Measurements from ENCODE around the gene APOF.
A peak's percentile ranks its signal among the peaks of the same experiment; 100 is the strongest.
"Not testable (repeated sequence)": the region's sequence is repeated elsewhere in the genome, so short reads cannot be mapped to it uniquely, and the experiment has no call there.

APOF gene

DNA sequence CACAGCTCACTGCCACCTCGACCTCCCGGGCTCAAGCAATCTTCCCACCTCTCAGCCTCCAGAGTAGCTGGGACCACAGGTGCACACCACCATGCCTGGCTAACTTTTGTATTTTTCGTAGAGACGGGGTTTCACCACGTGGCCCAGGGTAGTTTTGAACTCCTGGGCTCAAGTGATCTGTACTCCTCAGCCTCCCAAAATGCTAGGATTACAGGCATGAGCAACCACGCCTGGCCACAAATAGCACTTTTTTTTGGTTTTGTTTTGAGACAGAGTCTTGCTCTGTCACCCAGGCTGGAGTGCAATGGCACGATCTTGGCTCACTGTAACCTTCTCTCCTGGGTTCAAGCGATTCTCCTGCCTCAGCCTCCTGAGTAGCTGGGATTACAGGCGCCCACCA is 15.4 kb downstream of the APOF start:
- H3K27me3 Mint-ChIP-seq; H3K9me3 Mint-ChIP-seq; DNase-seq; H3K4me1 Mint-ChIP-seq (ENCODE audit: low read depth); H3K4me3 Mint-ChIP-seq: not testable (repeated sequence)
- peak overlapping the region; percentile 67 for H3K27ac Mint-ChIP-seq
- peaks cover 82% of the 10 kb centered on the region for H3K36me3 Mint-ChIP-seq (ENCODE audit: low read depth)

GRCh38 chr12:56346675-56347074 is 16.0 kb downstream of the APOF start:
- H3K36me3 Mint-ChIP-seq (ENCODE audit: low read depth), result peaks cover 85% of the 10 kb centered on the region
- DNase-seq, result no peak
- H3K27me3 Mint-ChIP-seq, result no peaks in the 10 kb centered on the region
- H3K27ac Mint-ChIP-seq, result peak overlapping the region; percentile 67
- no peaks in the 10 kb centered on the region for H3K9me3 Mint-ChIP-seq
- peaks cover 5% of the 10 kb centered on the region for H3K4me1 Mint-ChIP-seq (ENCODE audit: low read depth)
- H3K4me3 Mint-ChIP-seq, result no peak overlapping the region

GRCh38 chr12:56342290-56342689 is 20.4 kb downstream of the APOF start:
- H3K4me1 Mint-ChIP-seq (ENCODE audit: low read depth), result peaks cover 44% of the 10 kb centered on the region
- not testable (repeated sequence) for H3K27me3 Mint-ChIP-seq, DNase-seq, H3K4me3 Mint-ChIP-seq, H3K9me3 Mint-ChIP-seq
- H3K36me3 Mint-ChIP-seq (ENCODE audit: low read depth), result peaks cover 70% of the 10 kb centered on the region
- H3K27ac Mint-ChIP-seq, result peak overlapping the region; percentile 0

- Mint-ChIP-seq H3K9me3 (no peaks in the 10 kb centered on the region), H3K27me3 (no peaks in the 10 kb centered on the region), H3K4me1 (ENCODE audit: low read depth) (peaks cover 49% of the 10 kb centered on the region), H3K36me3 (ENCODE audit: low read depth) (peaks cover 63% of the 10 kb centered on the region), H3K4me3 (no peak overlapping the region), H3K27ac (peak overlapping the region; percentile 47)
- no peak for DNase-seq
These were observed 21.0 kb downstream of the APOF start for GRCh38 chr12:56341616-56342015.

GRCh38 chr12:56339158-56339422 is 23.6 kb downstream of the APOF start:
- H3K4me3 Mint-ChIP-seq, result peak overlapping the region; percentile 82

DNA sequence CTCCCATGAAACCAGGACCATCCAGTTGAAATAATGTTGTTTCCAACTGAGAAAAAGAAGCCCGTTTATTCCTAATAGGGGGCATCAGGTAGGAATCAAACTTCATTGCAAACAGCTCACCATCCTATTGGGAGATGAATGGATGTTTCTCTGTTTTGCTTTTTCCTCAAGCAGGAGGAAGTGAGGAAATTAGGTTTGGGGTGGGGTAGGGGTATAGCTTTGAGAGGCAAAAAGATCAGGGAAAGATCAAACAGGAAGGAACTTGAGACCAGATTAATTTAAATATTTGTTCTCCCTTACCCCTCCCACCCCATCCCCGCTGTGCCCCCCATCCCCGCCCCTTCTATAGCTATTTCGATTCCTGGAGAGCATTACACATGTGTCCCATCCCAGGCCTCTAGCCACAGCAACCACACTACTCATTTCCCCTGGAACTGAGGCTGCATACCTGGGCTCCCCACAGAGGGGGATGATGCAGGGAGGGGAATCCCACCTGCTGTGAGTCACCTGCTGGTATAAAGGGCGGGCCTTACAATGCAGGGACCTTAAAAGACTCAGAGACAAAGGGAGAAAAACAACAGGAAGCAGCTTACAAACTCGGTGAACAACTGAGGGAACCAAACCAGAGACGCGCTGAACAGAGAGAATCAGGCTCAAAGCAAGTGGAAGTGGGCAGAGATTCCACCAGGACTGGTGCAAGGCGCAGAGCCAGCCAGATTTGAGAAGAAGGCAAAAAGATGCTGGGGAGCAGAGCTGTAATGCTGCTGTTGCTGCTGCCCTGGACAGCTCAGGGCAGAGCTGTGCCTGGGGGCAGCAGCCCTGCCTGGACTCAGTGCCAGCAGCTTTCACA is 24.1 kb downstream of the APOF start, which contains the start of gene IL23A:
TSS of gene IL23A (plus strand) at position 577 of the 850 bp plus-strand sequence. CDS start at position 738, 161 bp downstream.
- H3K4me1 Mint-ChIP-seq (ENCODE audit: low read depth), result peaks cover 61% of the 10 kb centered on the region
- H3K36me3 Mint-ChIP-seq (ENCODE audit: low read depth), result peaks cover 51% of the 10 kb centered on the region
- H3K4me3 Mint-ChIP-seq, result peak within 1 kb of the TSS; percentile 82
- H3K9me3 Mint-ChIP-seq, result no peaks in the 10 kb centered on the region
- peak; percentile 84 for DNase-seq
- H3K27me3 Mint-ChIP-seq, result no peaks in the 10 kb centered on the region
- peak within 1 kb of the TSS; percentile 99 for H3K27ac Mint-ChIP-seq

More at GRCh38 chr12:56339158-56339422, 23.6 kb downstream of the APOF start:
- Mint-ChIP-seq H3K4me1 (ENCODE audit: low read depth) (peaks cover 59% of the 10 kb centered on the region), H3K36me3 (ENCODE audit: low read depth) (peaks cover 51% of the 10 kb centered on the region), H3K27me3 (no peaks in the 10 kb centered on the region), H3K27ac (peak overlapping the region; percentile 99), H3K9me3 (no peaks in the 10 kb centered on the region)
- DNase-seq, result no peak

DNA sequence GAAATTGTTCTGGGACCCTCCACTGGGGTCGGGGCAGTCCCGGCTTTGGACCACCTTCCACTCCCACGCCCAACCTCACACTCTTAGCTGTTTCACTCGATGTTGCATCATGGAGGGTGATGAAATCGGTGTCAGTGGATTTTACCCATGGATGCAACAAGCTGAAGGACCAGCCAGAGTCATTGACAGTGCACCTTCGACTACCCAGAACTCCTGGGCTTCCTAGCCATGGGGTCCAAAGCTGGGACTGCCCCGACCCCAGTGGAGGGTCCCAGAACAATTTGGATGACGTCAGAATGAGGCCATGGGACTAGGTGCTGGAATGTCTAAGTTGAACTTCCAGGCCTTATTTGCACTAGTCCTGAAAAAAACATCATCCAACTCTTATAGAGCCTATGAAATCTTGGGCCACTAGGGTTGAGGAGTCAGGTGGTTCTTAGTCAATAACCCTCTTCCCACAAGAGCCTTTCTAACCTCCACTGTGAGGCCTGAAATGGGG is 24.9 kb downstream of the APOF start:
- H3K27ac Mint-ChIP-seq, result peak overlapping the region; percentile 99
- peaks cover 69% of the 10 kb centered on the region for H3K4me1 Mint-ChIP-seq (ENCODE audit: low read depth)
- peak overlapping the region; percentile 82 for H3K4me3 Mint-ChIP-seq
- no peaks in the 10 kb centered on the region for H3K27me3 Mint-ChIP-seq
- H3K9me3 Mint-ChIP-seq, result no peaks in the 10 kb centered on the region
- H3K36me3 Mint-ChIP-seq (ENCODE audit: low read depth), result peaks cover 47% of the 10 kb centered on the region
- DNase-seq, result no peak

- Mint-ChIP-seq H3K4me3 (no peak overlapping the region), H3K27ac (peak overlapping the region; percentile 35), H3K9me3 (no peaks in the 10 kb centered on the region), H3K27me3 (no peaks in the 10 kb centered on the region), H3K36me3 (ENCODE audit: low read depth) (peaks cover 42% of the 10 kb centered on the region), H3K4me1 (ENCODE audit: low read depth) (peaks cover 73% of the 10 kb centered on the region)
- no peak for DNase-seq
These were observed 26.1 kb downstream of the APOF start for GRCh38 chr12:56336361-56337167.

- H3K4me3 Mint-ChIP-seq, H3K27me3 Mint-ChIP-seq, DNase-seq, H3K9me3 Mint-ChIP-seq, H3K27ac Mint-ChIP-seq: not testable (repeated sequence)
- H3K4me1 Mint-ChIP-seq (ENCODE audit: low read depth), result peaks cover 68% of the 10 kb centered on the region
- H3K36me3 Mint-ChIP-seq (ENCODE audit: low read depth), result peaks cover 34% of the 10 kb centered on the region
These were observed 27.1 kb downstream of the APOF start for GRCh38 chr12:56335527-56335926.

GRCh38 chr12:56334490-56334793 is 28.2 kb downstream of the APOF start:
- H3K27me3 Mint-ChIP-seq, result no peaks in the 10 kb centered on the region
- no peaks in the 10 kb centered on the region for H3K9me3 Mint-ChIP-seq
- H3K4me3 Mint-ChIP-seq, result peak overlapping the region; percentile 96
- H3K27ac Mint-ChIP-seq, result peak overlapping the region; percentile 100
- H3K4me1 Mint-ChIP-seq (ENCODE audit: low read depth), result peaks cover 57% of the 10 kb centered on the region
- DNase-seq, result no peak
- H3K36me3 Mint-ChIP-seq (ENCODE audit: low read depth), result peaks cover 24% of the 10 kb centered on the region

- no peaks in the 10 kb centered on the region for H3K27me3 Mint-ChIP-seq
- peak within 1 kb of the TSS; percentile 96 for H3K4me3 Mint-ChIP-seq
- peak within 1 kb of the TSS; percentile 100 for H3K27ac Mint-ChIP-seq
- peaks cover 19% of the 10 kb centered on the region for H3K36me3 Mint-ChIP-seq (ENCODE audit: low read depth)
- no peaks in the 10 kb centered on the region for H3K9me3 Mint-ChIP-seq
- peaks cover 52% of the 10 kb centered on the region for H3K4me1 Mint-ChIP-seq (ENCODE audit: low read depth)
- peak; percentile 91 for DNase-seq
These were observed 28.8 kb downstream of the APOF start, which contains the start of gene PAN2 for GRCh38 chr12:56333679-56334489. Gene PAN2 (minus strand): TSS chr12:56334000. CDS start chr12:56333094, 906 bp downstream.

GRCh38 chr12:56333197-56333678 is 29.4 kb downstream of the APOF start:
- peak overlapping the region; percentile 100 for H3K27ac Mint-ChIP-seq
- H3K4me1 Mint-ChIP-seq (ENCODE audit: low read depth), result peaks cover 46% of the 10 kb centered on the region
- no peaks in the 10 kb centered on the region for H3K9me3 Mint-ChIP-seq
- peaks cover 17% of the 10 kb centered on the region for H3K36me3 Mint-ChIP-seq (ENCODE audit: low read depth)
- DNase-seq, result no peak
- peak overlapping the region; percentile 96 for H3K4me3 Mint-ChIP-seq
- no peaks in the 10 kb centered on the region for H3K27me3 Mint-ChIP-seq

- no peaks in the 10 kb centered on the region for H3K27me3 Mint-ChIP-seq
- peaks cover 40% of the 10 kb centered on the region for H3K4me1 Mint-ChIP-seq (ENCODE audit: low read depth)
- peak overlapping the region; percentile 100 for H3K27ac Mint-ChIP-seq
- H3K9me3 Mint-ChIP-seq, result no peaks in the 10 kb centered on the region
- peaks cover 22% of the 10 kb centered on the region for H3K36me3 Mint-ChIP-seq (ENCODE audit: low read depth)
- peak overlapping the region; percentile 96 for H3K4me3 Mint-ChIP-seq
- no peak for DNase-seq
These were observed 30.0 kb downstream of the APOF start for GRCh38 chr12:56332512-56333196.

Data from activated T-cell treated with anti-CD3 and anti-CD28 coated beads, Interleukin-2, amount 50 U/mL, for 24 hours (primary cell).